OCI-LY3 (cell line): ENCODE results near the gene TPGS1.

Experiments
- H2AFZ ChIP-seq: fragments of 200-600, 300-600 bp; shearing (Covaris generic); 2 replicates; pipeline ENCODE4 v1.6.0; 2014; ENCODE audit warnings: antibody characterized with exemption, low read depth, low read length
- H3K27ac ChIP-seq: fragments of 200-600, 300-600 bp; sonication (generic); 2 replicates; pipeline ENCODE4 v1.5.1; 2014; ENCODE audit warnings: mild to moderate bottlenecking, low read length, moderate library complexity, mixed read lengths
- H3K27me3 ChIP-seq: fragments of 200-600, 300-600 bp; sonication (generic); 2 replicates; pipeline ENCODE4 v1.6.1; 2014; ENCODE audit warnings: low read depth, low read length, mixed read lengths
- H3K36me3 ChIP-seq: fragments of 200-600, 300-600 bp; sonication (generic); replicated peaks from 2 replicates; pipeline ENCODE3; 2014; ENCODE audit warnings: low read depth, low read length, mixed read lengths
- H3K4me1 ChIP-seq: fragments of 300-600, 200-600 bp; sonication (generic); 2 replicates; pipeline ENCODE4 v1.6.1; 2014; ENCODE audit warnings: low read length, mixed read lengths
- H3K4me2 ChIP-seq: fragments of 200-600, 300-600 bp; sonication (generic); 2 replicates; pipeline ENCODE4 v1.6.1; 2014; ENCODE audit warnings: low read length, mixed read lengths
- H3K4me3 ChIP-seq: fragments of 300-600, 200-600 bp; sonication (generic); 2 replicates; pipeline ENCODE4 v1.5.1; 2014; ENCODE audit warnings: antibody characterized with exemption, mild to moderate bottlenecking, low read length, moderate library complexity
- H3K79me2 ChIP-seq: fragments of 300-600, 200-600 bp; shearing (Covaris generic); 2 replicates; pipeline ENCODE4 v1.6.1; 2014; ENCODE audit warnings: mild to moderate bottlenecking, low read length, mixed read lengths
- H3K9ac ChIP-seq: fragments of 300-600, 200-600 bp; shearing (Covaris generic); 2 replicates; pipeline ENCODE4 v1.6.0; 2014; ENCODE audit warnings: mild to moderate bottlenecking, low read length, moderate library complexity
- H3K9me3 ChIP-seq: fragments of 200-600, 300-600 bp; shearing (Covaris generic); 2 replicates; pipeline ENCODE4 v1.6.1; 2014; ENCODE audit warnings: low read length, mixed read lengths; ENCODE audit not compliant: insufficient read depth
- H4K20me1 ChIP-seq: fragments of 200-600, 300-600 bp; sonication (generic); 2 replicates; pipeline ENCODE4 v1.6.1; 2016; ENCODE audit warnings: low read length, mixed read lengths; ENCODE audit not compliant: insufficient read depth
- CTCF ChIP-seq: fragments of 200-600, 300-600 bp; sonication (generic); IDR thresholded peaks from 2 replicates; pipeline ENCODE4 v1.5.1; 2014; ENCODE audit warnings: antibody characterized with exemption, low read length, low read depth
- EZH2phosphoT487 ChIP-seq: fragments of 200-600 bp; shearing (Covaris generic); IDR thresholded peaks from 2 replicates; pipeline ENCODE4 v1.6.1; 2018; ENCODE audit warnings: antibody characterized with exemption, mixed run types, low read depth

TPGS1 gene

GRCh38 chr19:482186-483041 is 24.9 kb upstream of the TPGS1 start:
- no peak overlapping the region for H2AFZ ChIP-seq
- H3K9me3 ChIP-seq: peaks cover 12% of the 10 kb centered on the region; the same call in 1 of the 2 replicates
- TF ChIP-seq CTCF: no peak
- no peak for TF ChIP-seq EZH2phosphoT487
- H3K4me2 ChIP-seq: no peak overlapping the region
- H3K4me3 ChIP-seq: no peak overlapping the region
- peaks cover 3% of the 10 kb centered on the region for H3K36me3 ChIP-seq
- no peaks in the 10 kb centered on the region for H3K4me1 ChIP-seq
- H3K79me2 ChIP-seq: no peaks in the 10 kb centered on the region
- H3K9ac ChIP-seq: no peak overlapping the region
- H3K27ac ChIP-seq: no peak overlapping the region
- H4K20me1 ChIP-seq: no peaks in the 10 kb centered on the region
- H3K27me3 ChIP-seq: no peaks in the 10 kb centered on the region

- no peak overlapping the region for H3K4me3 ChIP-seq
- no peaks in the 10 kb centered on the region for H3K27me3 ChIP-seq
- TF ChIP-seq EZH2phosphoT487: no peak
- no peak for TF ChIP-seq CTCF
- peaks cover 12% of the 10 kb centered on the region; the same call in 1 of the 2 replicates for H3K9me3 ChIP-seq
- no peak overlapping the region for H3K27ac ChIP-seq
- no peak overlapping the region for H3K9ac ChIP-seq
- peaks cover 4% of the 10 kb centered on the region for H3K36me3 ChIP-seq
- H2AFZ ChIP-seq: no peak overlapping the region
- H3K4me1 ChIP-seq: peaks cover 3% of the 10 kb centered on the region; the same call in 1 of the 2 replicates
- H3K79me2 ChIP-seq: no peaks in the 10 kb centered on the region; the same call in 1 of the 2 replicates
- H3K4me2 ChIP-seq: no peak overlapping the region
- no peaks in the 10 kb centered on the region for H4K20me1 ChIP-seq
These were observed 23.8 kb upstream of the TPGS1 start for GRCh38 chr19:483332-484072.

- peaks cover 12% of the 10 kb centered on the region; the same call in 1 of the 2 replicates for H3K9me3 ChIP-seq
- no peak overlapping the region for H3K4me2 ChIP-seq
- H3K4me3 ChIP-seq: no peak overlapping the region
- H3K27ac ChIP-seq: no peak overlapping the region
- peaks cover 4% of the 10 kb centered on the region for H3K36me3 ChIP-seq
- H3K27me3 ChIP-seq: no peaks in the 10 kb centered on the region
- H3K9ac ChIP-seq: no peak overlapping the region
- H3K4me1 ChIP-seq: peaks cover 5% of the 10 kb centered on the region
- H4K20me1 ChIP-seq: no peaks in the 10 kb centered on the region
- no peak overlapping the region for H2AFZ ChIP-seq
- TF ChIP-seq EZH2phosphoT487 (no peak), CTCF (no peak)
- no peaks in the 10 kb centered on the region; the same call in 1 of the 2 replicates for H3K79me2 ChIP-seq
These were observed 22.8 kb upstream of the TPGS1 start for GRCh38 chr19:484494-484893.

- H3K4me2 ChIP-seq: no peak overlapping the region
- no peak overlapping the region for H2AFZ ChIP-seq
- H4K20me1 ChIP-seq: no peaks in the 10 kb centered on the region
- peaks cover 11% of the 10 kb centered on the region for H3K4me1 ChIP-seq
- H3K4me3 ChIP-seq: no peak overlapping the region
- TF ChIP-seq EZH2phosphoT487 (no peak), CTCF (no peak)
- H3K9ac ChIP-seq: no peak overlapping the region
- peaks cover 4% of the 10 kb centered on the region for H3K36me3 ChIP-seq
- H3K9me3 ChIP-seq: peaks cover 9% of the 10 kb centered on the region; the same call in 1 of the 2 replicates
- H3K27me3 ChIP-seq: no peaks in the 10 kb centered on the region
- H3K27ac ChIP-seq: no peak overlapping the region
- H3K79me2 ChIP-seq: no peaks in the 10 kb centered on the region; the same call in 1 of the 2 replicates
These were observed 22.2 kb upstream of the TPGS1 start for GRCh38 chr19:485077-485476.
